K562 (cell line): Measurements from ENCODE around the gene OPRD1. TPM values are rescaled to one million over a fixed set of nuclear protein-coding genes. Genes with fewer than 3 reads are reported as not detected.
A peak's percentile ranks its signal among the peaks of the same experiment; 100 is the strongest.

Source experiments
- ATAC-seq: fragments of 200-7000 bp; cut with Tn5 transposase; 3 replicates; pipeline ENCODE4 v1.9.1; 2020; ENCODE audit warnings: moderate library complexity
- BruUV-seq: library from RNA; stranded (reverse); fragments of 400-500 nt; replicated peaks from 2 replicates; lab custom pipeline; 2021; lab: Mats Ljungman, UMichigan
- CTCF ChIA-PET: fragments of 300-600 bp; formaldehyde crosslinking; extraction: SDS; loops from one replicate; lab custom pipeline; 2021; ENCODE audit warnings: low intra/inter-chr PET ratio; lab: Yijun Ruan, JAX
- POLR2A ChIA-PET: fragments of 300-600, 350-650 bp; sonication (Branson Sonifier 250); formaldehyde crosslinking; extraction: SDS; loops from one replicate; lab custom pipeline; 2021; ENCODE audit warnings: antibody characterized with exemption, inconsistent platforms; lab: Yijun Ruan, JAX
- DNase-seq, 4 experiments: peaks; one replicate each; pipeline versions ENCODE4 v3.0.0 to v3.0.0-alpha.2; 2011 to 2018; ENCODE audit warnings: low spot score in 3 of 4, mixed read lengths in 3 of 4; ENCODE audit errors: extremely low read depth in 1 of 4
- FAIRE-seq: peaks from 2 replicates; lab custom pipeline; 2011; peaks lifted over from hg19 to GRCh38; lab: Jason Lieb, UNC
- H2AFZ ChIP-seq: 2 replicates; pipeline ENCODE4 v1.6.0; 2011; ENCODE audit warnings: low read depth, low read length, control low read depth, inconsistent platforms
- H3K27ac ChIP-seq: fragments of 200-600 bp; 3 replicates; pipeline ENCODE4 v1.8.0; 2011; ENCODE audit warnings: low read depth, mild to moderate bottlenecking, control low read depth, inconsistent platforms, low read length, moderate library complexity, mixed read lengths; ENCODE audit errors: extremely low read depth
- H3K27me3 ChIP-seq, 2 experiments: fragments of 300-600 bp in 1 of 2; 2 replicates in 1 of 2; 3 replicates in 1 of 2; pipeline versions ENCODE4 v1.6.0 to v1.8.0; 2011; ENCODE audit warnings: inconsistent platforms in 2 of 2, low read length in 2 of 2, mild to moderate bottlenecking in 1 of 2, mixed read lengths in 1 of 2, moderate library complexity in 1 of 2; ENCODE audit not compliant: control insufficient read depth in 2 of 2, insufficient read depth in 2 of 2
- H3K36me3 ChIP-seq: fragments of 300-600 bp; 3 replicates; pipeline ENCODE4 v1.8.0; 2011; ENCODE audit warnings: mild to moderate bottlenecking, low read length, inconsistent platforms; ENCODE audit not compliant: control insufficient read depth, insufficient read depth
- H3K4me1 ChIP-seq, 2 experiments: fragments of 200-600 bp in 1 of 2; replicated peaks in 1 of 2; 2 replicates in 1 of 2; 3 replicates in 1 of 2; pipeline versions ENCODE4 v1.5.1 to v1.8.0; 2011; ENCODE audit warnings: inconsistent platforms in 2 of 2, low read length in 2 of 2, mild to moderate bottlenecking in 1 of 2, mixed read lengths in 1 of 2, moderate library complexity in 1 of 2; ENCODE audit not compliant: control insufficient read depth in 2 of 2, insufficient read depth in 2 of 2
- H3K4me2 ChIP-seq: 2 replicates; pipeline ENCODE4 v1.6.1; 2011; ENCODE audit warnings: low read length, control low read depth, inconsistent platforms, mixed read lengths; ENCODE audit not compliant: insufficient read depth
- H3K4me3 ChIP-seq: fragments of 200-600 bp; sonication (generic), shearing (Covaris generic); 2 replicates; pipeline ENCODE4 v1.5.1; 2016; ENCODE audit warnings: control low read depth, inconsistent platforms
- H3K79me2 ChIP-seq: fragments of 200-600 bp; 3 replicates; pipeline ENCODE4 v1.8.0; 2011; ENCODE audit warnings: low read length, inconsistent platforms; ENCODE audit not compliant: control insufficient read depth, insufficient read depth
- H3K9ac ChIP-seq, 2 experiments: 2 replicates each; pipeline versions ENCODE4 v1.6.0 to v1.6.1; 2011; ENCODE audit warnings: low read depth in 2 of 2, low read length in 2 of 2, control low read depth in 1 of 2, inconsistent platforms in 1 of 2, mild to moderate bottlenecking in 1 of 2, mixed read lengths in 1 of 2; ENCODE audit not compliant: insufficient read depth in 1 of 2
- H3K9me1 ChIP-seq: one replicate; pipeline ENCODE4 v1.6.0; 2011; ENCODE audit warnings: inconsistent platforms, mild to moderate bottlenecking, low read length, moderate library complexity; ENCODE audit not compliant: control insufficient read depth, insufficient read depth
- H3K9me3 ChIP-seq: replicated peaks from 2 replicates; pipeline ENCODE4 v1.5.1; 2011; ENCODE audit warnings: low read depth, low read length, inconsistent platforms; ENCODE audit not compliant: control insufficient read depth, insufficient read depth
- H4K20me1 ChIP-seq: replicated peaks from 2 replicates; pipeline ENCODE4 v1.6.1; 2011; ENCODE audit warnings: low read length, inconsistent platforms, mixed read lengths; ENCODE audit not compliant: control insufficient read depth, insufficient read depth
- EZH2 ChIP-seq: IDR thresholded peaks from 2 replicates; pipeline ENCODE4 v1.6.1; 2012; ENCODE audit warnings: low read depth, mild to moderate bottlenecking, inconsistent platforms, low read length, borderline replicate concordance
- HDAC8 ChIP-seq: fragments of 450-650 bp; IDR thresholded peaks from 2 replicates; pipeline ENCODE4 v1.6.1; 2016; ENCODE audit warnings: mild to moderate bottlenecking, missing genetic modification characterization, moderate library complexity, missing compliant biosample characterization
- HMBOX1 ChIP-seq: sonication (generic); IDR thresholded peaks from 2 replicates; pipeline ENCODE4 v1.6.1; 2016
- KLF1 ChIP-seq: fragments of 450-650 bp; IDR thresholded peaks from 2 replicates; pipeline ENCODE4 v1.6.1; 2016; ENCODE audit warnings: missing genetic modification characterization, missing compliant biosample characterization
- RCOR1 ChIP-seq, 2 experiments: IDR thresholded peaks; 2 replicates each; pipeline ENCODE4 v1.6.1; 2012; ENCODE audit warnings: low read depth in 2 of 2, low read length in 2 of 2, borderline replicate concordance in 1 of 2, improper control_type of control experiment in 1 of 2
- YY1 ChIP-seq, 3 experiments: IDR thresholded peaks; 2 replicates each; pipeline ENCODE4 v1.6.1; 2011; ENCODE audit warnings: low read length in 2 of 3, mild to moderate bottlenecking in 2 of 3, moderate library complexity in 2 of 3, borderline replicate concordance in 1 of 3, control low read depth in 1 of 3, low read depth in 1 of 3; ENCODE audit not compliant: insufficient read depth in 3 of 3, insufficient replicate concordance in 2 of 3, control insufficient read depth in 1 of 3, insufficient read length in 1 of 3; ENCODE audit errors: extremely low read depth in 1 of 3
- ZNF224 ChIP-seq: sonication (generic); formaldehyde crosslinking; IDR thresholded peaks from 2 replicates; pipeline ENCODE4 v1.8.0; 2022; ENCODE audit warnings: mild to moderate bottlenecking, missing genetic modification reagents
- WGBS: fragments of 100-300 bp; shearing (Covaris generic); methylation state at CpG from one replicate; pipeline ENCODE4 v1.1.6; 2016; ENCODE audit warnings: low coverage, mixed read lengths; ENCODE audit not compliant: insufficient coverage; ENCODE audit errors: missing lambda C conversion rate; 5-methylcytosine and 5-hydroxymethylcytosine counted together
- in situ Hi-C: fragments of 300-500 bp; cut with MboI; formaldehyde crosslinking; loops from 4 replicates; pipeline ENCODE4 v1.15.0; 2018; ENCODE audit warnings: inconsistent platforms, mixed read lengths
- intact Hi-C: fragments of 100-400 bp; cut with micrococcal nuclease; formaldehyde crosslinking; loops from 2 replicates; pipeline ENCODE4 v1.14.2; 2022
- polyA plus RNA-seq, 8 experiments: library from polyadenylated mRNA; depleted of rRNA in 4 of 8; stranded (reverse) in 5 of 8; unstranded in 3 of 8; fragments of >200 nt; fragmentation: Nextera tagmentation in 2 of 8; fragmentation: Illumina TruSeq in 1 of 8; extraction: Ambion mirVana in 2 of 8; extraction: Trizol in 1 of 8; gene quantifications; 2 replicates each; pipeline versions ENCODE4 v1.2.1 to v1.2.3, GENCODE V29; 2011 to 2014; ENCODE audit warnings: inconsistent platforms in 1 of 8, missing spikeins in 1 of 8
- total RNA-seq, 7 experiments: library from RNA; depleted of rRNA in 6 of 7; stranded (reverse); fragments of >200 nt in 6 of 7; fragmentation: Illumina TruSeq in 2 of 7; extraction: Trizol in 2 of 7; gene quantifications; 2 replicates each; pipeline versions ENCODE4 v1.2.1 to v1.2.3, GENCODE V29; 2011 to 2021; ENCODE audit warnings: low replicate concordance in 1 of 7
- TF ChIP-seq, protein P1 (sequence below), 2 experiments: fragments of 200-800 bp in 1 of 2; sonication (Bioruptor generic) in 1 of 2; sonication (generic) in 1 of 2; formaldehyde crosslinking in 1 of 2; IDR thresholded peaks in 1 of 2; conservative IDR thresholded peaks in 1 of 2; 2 replicates each; pipeline versions ENCODE4 v1.5.0 to v1.6.1; 2016 to 2020; ENCODE audit warnings: missing compliant biosample characterization in 1 of 2, missing genetic modification characterization in 1 of 2, missing genetic modification reagents in 1 of 2

The OPRD1 gene
- total and polyA plus RNA-seq, 9 of the 15 experiments (the other 6 are each of a cell fraction or from before 2014, with no cell fraction given), result under 0.01 to 0.03 (median under 0.01) TPM; not detected in 6

DNA sequence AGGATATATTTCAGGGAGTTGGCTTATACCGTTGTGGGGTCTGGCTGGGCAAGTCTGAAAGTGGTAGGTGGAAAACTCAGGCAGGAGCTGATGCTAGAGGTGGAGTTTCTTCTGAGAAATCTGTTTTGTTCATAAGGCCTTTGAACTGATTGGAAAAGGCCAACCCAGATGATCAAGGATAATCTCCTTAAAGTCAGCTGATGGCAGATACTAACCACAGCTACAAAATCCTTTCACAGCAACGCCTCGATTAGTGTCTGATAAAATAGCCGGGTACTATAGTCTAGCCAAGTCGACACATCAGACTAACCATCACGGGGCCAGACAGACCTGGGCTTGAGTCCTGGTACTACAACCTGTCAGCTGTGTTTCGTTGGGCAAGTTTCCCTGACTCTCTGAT, 21.4 kb downstream of the OPRD1 start:
- CTCF ChIA-PET, result no interaction called here
- peaks cover 28 to 48% of the 10 kb centered on the region in 2 experiments for H3K27me3 ChIP-seq
- FAIRE-seq (no peak), ATAC-seq (no peak), DNase-seq (no peak)
- H3K4me1 ChIP-seq, result no peaks in the 10 kb centered on the region
- H2AFZ ChIP-seq, result no peak overlapping the region
- H3K9me1 ChIP-seq, result no peaks in the 10 kb centered on the region
- H3K9ac ChIP-seq, result no peak overlapping the region
- H3K27ac ChIP-seq, result no peak overlapping the region
- H3K4me3 ChIP-seq, result no peak overlapping the region
- in situ Hi-C loops, result no loop called here
- intact Hi-C loops, result no loop called here
- no peaks in the 10 kb centered on the region; the same call in 1 of the 2 replicates for H4K20me1 ChIP-seq
- no peaks in the 10 kb centered on the region for H3K9me3 ChIP-seq
- WGBS, result 3% methylated on average over 7 of the region's 7 CpGs
- H3K79me2 ChIP-seq, result no peaks in the 10 kb centered on the region
- H3K4me2 ChIP-seq, result no peak overlapping the region
- TF ChIP-seq HMBOX1, result no peak
- TF ChIP-seq EZH2, result no peak
- TF ChIP-seq ZNF224, result no peak
- TF ChIP-seq KLF1 (tag), result no peak
- TF ChIP-seq YY1 (IDR thresholded peaks at IDR 0.05; ENCODE audit: borderline replicate concordance in 1 of 3, control insufficient read depth in 1 of 3, extremely low read depth in 1 of 3, insufficient read depth in 3 of 3, insufficient read length in 1 of 3, insufficient replicate concordance in 2 of 3, low read depth in 1 of 3, low read length in 2 of 3), result no peak
- TF ChIP-seq HDAC8 (tag), result no peak
- peak in 1 of 2 experiments; percentile 46; a peak in 1 of 4 replicates for TF ChIP-seq RCOR1 (IDR thresholded peaks at IDR 0.05; ENCODE audit: borderline replicate concordance in 1 of 2, low read depth in 2 of 2, low read length in 2 of 2)
- TF ChIP-seq, protein P1, sequence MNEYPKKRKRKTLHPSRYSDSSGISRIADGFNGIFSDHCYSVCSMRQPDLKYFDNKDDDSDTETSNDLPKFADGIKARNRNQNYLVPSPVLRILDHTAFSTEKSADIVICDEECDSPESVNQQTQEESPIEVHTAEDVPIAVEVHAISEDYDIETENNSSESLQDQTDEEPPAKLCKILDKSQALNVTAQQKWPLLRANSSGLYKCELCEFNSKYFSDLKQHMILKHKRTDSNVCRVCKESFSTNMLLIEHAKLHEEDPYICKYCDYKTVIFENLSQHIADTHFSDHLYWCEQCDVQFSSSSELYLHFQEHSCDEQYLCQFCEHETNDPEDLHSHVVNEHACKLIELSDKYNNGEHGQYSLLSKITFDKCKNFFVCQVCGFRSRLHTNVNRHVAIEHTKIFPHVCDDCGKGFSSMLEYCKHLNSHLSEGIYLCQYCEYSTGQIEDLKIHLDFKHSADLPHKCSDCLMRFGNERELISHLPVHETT (CRISPR knock-in tag; conservative IDR thresholded peaks at IDR 0.05 in 1 of 2, IDR thresholded peaks at IDR 0.05 in 1 of 2), result no peak
- POLR2A ChIA-PET, result interaction anchor here (0.5 to 1.3 kb wide), 5 partner anchors 24 to 185 kb away, joined by 3 to 4 read pairs (median 3); partner anchors contain the start of gene RNU11
- no TSS peak for BruUV-seq
- no peaks in the 10 kb centered on the region for H3K36me3 ChIP-seq
